GM12875 (cell line): ENCODE results near the gene S100A13.

Source experiments
- H3K4me3 ChIP-seq: one replicate; pipeline ENCODE4 v1.5.1; 2011; ENCODE audit warnings: low read depth, low read length, control low read depth
- TF ChIP-seq, protein P1 (sequence below): IDR thresholded peaks from 2 replicates; pipeline ENCODE4 v1.5.1; 2011; ENCODE audit warnings: low read depth, mild to moderate bottlenecking, control low read depth, inconsistent platforms, low read length, moderate library complexity, borderline replicate concordance; ENCODE audit not compliant: insufficient read depth

The S100A13 gene

DNA sequence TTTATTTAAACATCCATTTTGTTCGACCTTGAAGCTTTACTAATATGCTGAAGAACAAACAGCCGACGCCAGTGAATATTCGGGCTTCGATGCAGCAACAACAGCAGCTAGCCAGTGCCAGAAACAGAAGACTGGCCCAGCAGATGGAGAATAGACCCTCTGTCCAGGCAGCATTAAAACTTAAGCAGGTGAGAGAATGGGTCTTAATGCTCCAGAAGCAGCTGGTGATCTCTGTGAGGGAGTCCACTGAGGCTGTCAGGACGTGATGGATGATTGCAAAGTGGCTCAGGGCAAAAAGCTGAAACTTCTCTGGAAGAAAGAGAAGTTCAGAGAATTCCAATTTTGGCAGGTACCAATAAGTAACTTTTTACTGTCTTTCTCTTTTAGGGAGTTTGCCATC lies 11.0 kb upstream of the S100A13 start:
- TF ChIP-seq, protein P1, sequence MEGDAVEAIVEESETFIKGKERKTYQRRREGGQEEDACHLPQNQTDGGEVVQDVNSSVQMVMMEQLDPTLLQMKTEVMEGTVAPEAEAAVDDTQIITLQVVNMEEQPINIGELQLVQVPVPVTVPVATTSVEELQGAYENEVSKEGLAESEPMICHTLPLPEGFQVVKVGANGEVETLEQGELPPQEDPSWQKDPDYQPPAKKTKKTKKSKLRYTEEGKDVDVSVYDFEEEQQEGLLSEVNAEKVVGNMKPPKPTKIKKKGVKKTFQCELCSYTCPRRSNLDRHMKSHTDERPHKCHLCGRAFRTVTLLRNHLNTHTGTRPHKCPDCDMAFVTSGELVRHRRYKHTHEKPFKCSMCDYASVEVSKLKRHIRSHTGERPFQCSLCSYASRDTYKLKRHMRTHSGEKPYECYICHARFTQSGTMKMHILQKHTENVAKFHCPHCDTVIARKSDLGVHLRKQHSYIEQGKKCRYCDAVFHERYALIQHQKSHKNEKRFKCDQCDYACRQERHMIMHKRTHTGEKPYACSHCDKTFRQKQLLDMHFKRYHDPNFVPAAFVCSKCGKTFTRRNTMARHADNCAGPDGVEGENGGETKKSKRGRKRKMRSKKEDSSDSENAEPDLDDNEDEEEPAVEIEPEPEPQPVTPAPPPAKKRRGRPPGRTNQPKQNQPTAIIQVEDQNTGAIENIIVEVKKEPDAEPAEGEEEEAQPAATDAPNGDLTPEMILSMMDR: no peak
- H3K4me3 ChIP-seq: no peak overlapping the region

- TF ChIP-seq, protein P1: no peak
- H3K4me3 ChIP-seq: no peak overlapping the region
Measured at GRCh38 chr1:153636312-153636711, 9.0 kb upstream of the S100A13 start.

GRCh38 chr1:153635872-153636271 lies 8.6 kb upstream of the S100A13 start:
- TF ChIP-seq, protein P1: no peak
- no peak overlapping the region for H3K4me3 ChIP-seq

DNA sequence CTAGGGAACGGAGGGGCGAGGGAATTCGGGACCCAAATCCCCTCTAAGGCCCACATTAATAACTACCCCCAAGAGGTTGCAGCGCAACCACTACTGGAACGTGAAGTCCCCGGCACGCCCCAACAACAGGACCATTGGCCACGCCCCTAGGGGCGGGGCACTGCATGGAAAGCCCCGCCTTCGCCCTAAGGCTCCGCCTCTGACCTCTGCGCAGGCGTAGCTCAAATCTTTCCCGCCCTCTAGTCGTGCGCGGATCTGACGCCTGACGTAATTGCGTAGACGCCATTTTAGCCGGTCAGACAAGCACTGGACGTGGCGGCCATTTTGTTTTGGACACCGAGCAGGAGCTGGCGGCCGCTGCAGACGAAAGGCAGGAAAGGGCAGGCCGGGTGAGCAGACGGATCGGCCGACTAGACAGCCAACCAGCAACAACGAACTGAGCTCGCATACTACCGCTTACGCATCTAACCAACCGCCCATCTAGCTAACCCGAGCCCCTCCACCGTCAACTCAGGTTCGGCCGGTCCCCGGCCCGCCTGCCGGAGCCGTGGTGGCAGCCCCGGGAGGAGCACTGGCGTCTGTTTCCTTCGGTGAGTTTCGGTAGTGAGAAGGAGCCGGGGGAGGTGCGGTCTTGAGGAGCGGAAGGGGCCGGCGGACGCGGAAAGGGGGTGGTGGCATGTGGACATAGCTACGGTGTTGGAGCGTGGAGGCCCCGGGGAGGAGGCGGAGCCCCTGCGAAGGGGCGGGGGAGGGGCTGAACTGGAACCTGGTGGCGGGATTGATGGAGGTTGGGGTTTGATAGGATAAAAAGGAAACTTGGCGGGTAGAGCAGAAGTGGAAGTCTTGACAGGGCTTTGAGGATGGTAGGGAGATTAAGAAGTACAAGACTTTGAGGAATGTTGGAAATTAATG lies 6.7 kb upstream of the S100A13 start, which contains the start of gene CHTOP:
TSS of gene CHTOP (plus strand) at position 313 of the 912 bp plus-strand sequence. CDS start 2,523 bp downstream, outside the sequence.
- peak within 1 kb of the TSS; percentile 72 for H3K4me3 ChIP-seq
- TF ChIP-seq, protein P1: no peak

GRCh38 chr1:153633161-153633753 lies 6.0 kb upstream of the S100A13 start:
- TF ChIP-seq, protein P1: no peak
- peak overlapping the region; percentile 36 for H3K4me3 ChIP-seq

- TF ChIP-seq, protein P1: no peak
- H3K4me3 ChIP-seq: no peak overlapping the region
Measured at GRCh38 chr1:153631047-153632022, 4.0 kb upstream of the S100A13 start.
